ENCODE measurements around the gene RBM39. TPM values are rescaled to one million over a fixed set of nuclear protein-coding genes. Genes with fewer than 3 reads are reported as not detected.

The RBM39 gene
- total and polyA plus RNA-seq, 9 of the 15 experiments (the other 6 are each of a cell fraction or from before 2014, with no cell fraction given) = 143 to 319 (median 228) TPM

DNA sequence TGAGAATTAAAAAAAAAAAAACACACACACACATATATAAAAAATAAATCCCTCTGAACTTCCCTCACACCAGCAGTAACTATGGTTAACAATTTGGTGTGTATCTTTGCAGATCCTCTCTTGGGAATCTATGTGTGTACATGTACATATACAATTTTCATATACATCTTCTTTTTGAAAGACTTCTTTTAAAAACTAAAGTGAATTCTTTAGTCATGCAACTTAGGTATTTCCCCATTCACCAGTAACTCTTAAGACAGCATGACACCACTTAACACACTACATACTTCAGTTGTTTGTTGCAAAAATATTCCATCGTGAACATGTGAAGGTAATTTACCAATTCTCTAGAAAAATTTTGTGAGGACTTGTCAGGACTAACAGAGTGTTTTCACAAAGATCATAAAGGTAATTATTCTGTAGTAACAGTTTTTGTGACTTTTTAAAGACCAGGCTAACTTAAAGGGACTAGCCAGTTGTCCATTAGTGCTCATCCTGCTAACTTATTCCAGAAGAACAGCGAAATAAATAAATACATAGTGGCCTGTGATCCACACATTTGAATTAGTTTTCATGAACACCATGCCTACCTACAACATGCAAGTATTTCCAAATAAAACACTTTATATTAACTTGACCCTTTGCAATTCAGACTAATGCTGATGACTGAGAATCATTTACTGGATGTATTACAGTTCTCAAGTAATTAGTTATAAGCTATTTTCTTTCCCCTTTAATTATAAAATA is 12.1 kb downstream of the RBM39 start:
- H3K4me2 ChIP-seq (ENCODE audit: insufficient read depth, low read length) = no peak overlapping the region
- H4K20me1 ChIP-seq (replicated peaks; ENCODE audit: control insufficient read depth, insufficient read depth, low read length) = peaks cover 33% of the 10 kb centered on the region
- in situ Hi-C loops (cut with MboI) = no loop called here
- H3K9me1 ChIP-seq (ENCODE audit: control insufficient read depth, insufficient read depth, low read length) = no peaks in the 10 kb centered on the region
- CTCF ChIA-PET (ENCODE audit: low intra/inter-chr PET ratio) = no interaction called here
- intact Hi-C loops (cut with micrococcal nuclease) = no loop called here
- H3K9ac ChIP-seq (ENCODE audit: insufficient read depth in 1 of 2, low read depth in 2 of 2, low read length in 2 of 2) = no peak overlapping the region
- FAIRE-seq = no peak
- H3K27ac ChIP-seq (ENCODE audit: extremely low read depth, low read depth, low read length) = no peak overlapping the region
- POLR2A ChIA-PET = interaction anchor here (0.6 to 7.4 kb wide), 9 partner anchors 8 to 154 kb away, joined by 3 to 99 read pairs (median 5); partner anchors contain the start of gene RBM39
- H3K4me1 ChIP-seq (replicated peaks in 1 of 2; ENCODE audit: control insufficient read depth in 2 of 2, insufficient read depth in 2 of 2, low read length in 2 of 2) = no peaks in the 10 kb centered on the region
- DNase-seq (ENCODE audit: extremely low read depth in 1 of 4, low spot score in 3 of 4) = no peak
- WGBS (ENCODE audit: insufficient coverage, low coverage, missing lambda C conversion rate) = 95% methylated on average over 2 of the region's 2 CpGs
- peaks cover 98% of the 10 kb centered on the region for H3K36me3 ChIP-seq (ENCODE audit: control insufficient read depth, insufficient read depth, low read length)
- TSS peak; percentile 2 for BruUV-seq (replicated peaks)
- no peak for ATAC-seq
- peaks cover 92% of the 10 kb centered on the region for H3K79me2 ChIP-seq (ENCODE audit: control insufficient read depth, insufficient read depth, low read length)
- no peaks in the 10 kb centered on the region for H3K9me3 ChIP-seq (replicated peaks; ENCODE audit: control insufficient read depth, insufficient read depth, low read depth, low read length)
- H2AFZ ChIP-seq (ENCODE audit: low read depth, low read length) = no peak overlapping the region
- H3K4me3 ChIP-seq = no peak overlapping the region
- H3K27me3 ChIP-seq (ENCODE audit: control insufficient read depth in 2 of 2, insufficient read depth in 2 of 2, low read length in 2 of 2) = no peaks in the 10 kb centered on the region
- TF ChIP-seq, protein P1, sequence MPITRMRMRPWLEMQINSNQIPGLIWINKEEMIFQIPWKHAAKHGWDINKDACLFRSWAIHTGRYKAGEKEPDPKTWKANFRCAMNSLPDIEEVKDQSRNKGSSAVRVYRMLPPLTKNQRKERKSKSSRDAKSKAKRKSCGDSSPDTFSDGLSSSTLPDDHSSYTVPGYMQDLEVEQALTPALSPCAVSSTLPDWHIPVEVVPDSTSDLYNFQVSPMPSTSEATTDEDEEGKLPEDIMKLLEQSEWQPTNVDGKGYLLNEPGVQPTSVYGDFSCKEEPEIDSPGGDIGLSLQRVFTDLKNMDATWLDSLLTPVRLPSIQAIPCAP (CRISPR knock-in tag; IDR thresholded peaks at IDR 0.05; ENCODE audit: borderline replicate concordance) = no peak
- TF ChIP-seq DPF2 (IDR thresholded peaks at IDR 0.05) (no peak), POLR2AphosphoS2 (IDR thresholded peaks at IDR 0.05; ENCODE audit: low read length) (peak; percentile 74; the same call in 1 of the 2 replicates), MTA3 (IDR thresholded peaks at IDR 0.05; ENCODE audit: borderline replicate concordance) (no peak), HEY1 (CRISPR knock-in tag; IDR thresholded peaks at IDR 0.05; ENCODE audit: borderline replicate concordance) (no peak), KDM2B (CRISPR knock-in tag; IDR thresholded peaks at IDR 0.05) (no peak), MITF (IDR thresholded peaks at IDR 0.05) (no peak), PTTG1 (tag; IDR thresholded peaks at IDR 0.05; ENCODE audit: low read depth) (no peak), CREB1 (IDR thresholded peaks at IDR 0.05) (no peak), CREB1 (CRISPR knock-in tag; IDR thresholded peaks at IDR 0.05) (no peak), ZNF830 (CRISPR knock-in tag; IDR thresholded peaks at IDR 0.05) (no peak), TARDBP (IDR thresholded peaks at IDR 0.05) (no peak), ZFX (CRISPR knock-in tag; IDR thresholded peaks at IDR 0.05) (no peak), ZNF696 (CRISPR knock-in tag; conservative IDR thresholded peaks at IDR 0.05) (no peak), ZNF24 (IDR thresholded peaks at IDR 0.05) (no peak)
- TF ChIP-seq, protein P2, sequence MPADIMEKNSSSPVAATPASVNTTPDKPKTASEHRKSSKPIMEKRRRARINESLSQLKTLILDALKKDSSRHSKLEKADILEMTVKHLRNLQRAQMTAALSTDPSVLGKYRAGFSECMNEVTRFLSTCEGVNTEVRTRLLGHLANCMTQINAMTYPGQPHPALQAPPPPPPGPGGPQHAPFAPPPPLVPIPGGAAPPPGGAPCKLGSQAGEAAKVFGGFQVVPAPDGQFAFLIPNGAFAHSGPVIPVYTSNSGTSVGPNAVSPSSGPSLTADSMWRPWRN (IDR thresholded peaks at IDR 0.05; ENCODE audit: low read depth) = no peak
- TF ChIP-seq, protein P3, sequence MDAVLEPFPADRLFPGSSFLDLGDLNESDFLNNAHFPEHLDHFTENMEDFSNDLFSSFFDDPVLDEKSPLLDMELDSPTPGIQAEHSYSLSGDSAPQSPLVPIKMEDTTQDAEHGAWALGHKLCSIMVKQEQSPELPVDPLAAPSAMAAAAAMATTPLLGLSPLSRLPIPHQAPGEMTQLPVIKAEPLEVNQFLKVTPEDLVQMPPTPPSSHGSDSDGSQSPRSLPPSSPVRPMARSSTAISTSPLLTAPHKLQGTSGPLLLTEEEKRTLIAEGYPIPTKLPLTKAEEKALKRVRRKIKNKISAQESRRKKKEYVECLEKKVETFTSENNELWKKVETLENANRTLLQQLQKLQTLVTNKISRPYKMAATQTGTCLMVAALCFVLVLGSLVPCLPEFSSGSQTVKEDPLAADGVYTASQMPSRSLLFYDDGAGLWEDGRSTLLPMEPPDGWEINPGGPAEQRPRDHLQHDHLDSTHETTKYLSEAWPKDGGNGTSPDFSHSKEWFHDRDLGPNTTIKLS (IDR thresholded peaks at IDR 0.05; ENCODE audit: borderline replicate concordance, low read depth) = no peak
